Epithelial cell of esophagus (primary cell): ENCODE data around the gene COPS6.

Experiments
- DNase-seq: peaks from one replicate; pipeline ENCODE4 v3.0.0; 2010; ENCODE audit warnings: low read depth
- H3K4me3 ChIP-seq: 2 replicates; pipeline ENCODE4 v1.5.1; 2011; ENCODE audit warnings: mild to moderate bottlenecking, low read length, control low read depth
- TF ChIP-seq, protein P1 (sequence below): IDR thresholded peaks from 2 replicates; pipeline ENCODE4 v1.5.1; 2011; ENCODE audit warnings: low read depth, mild to moderate bottlenecking, low read length, control low read depth, inconsistent platforms; ENCODE audit not compliant: insufficient read depth; ENCODE audit errors: missing control alignments

The COPS6 gene

DNA sequence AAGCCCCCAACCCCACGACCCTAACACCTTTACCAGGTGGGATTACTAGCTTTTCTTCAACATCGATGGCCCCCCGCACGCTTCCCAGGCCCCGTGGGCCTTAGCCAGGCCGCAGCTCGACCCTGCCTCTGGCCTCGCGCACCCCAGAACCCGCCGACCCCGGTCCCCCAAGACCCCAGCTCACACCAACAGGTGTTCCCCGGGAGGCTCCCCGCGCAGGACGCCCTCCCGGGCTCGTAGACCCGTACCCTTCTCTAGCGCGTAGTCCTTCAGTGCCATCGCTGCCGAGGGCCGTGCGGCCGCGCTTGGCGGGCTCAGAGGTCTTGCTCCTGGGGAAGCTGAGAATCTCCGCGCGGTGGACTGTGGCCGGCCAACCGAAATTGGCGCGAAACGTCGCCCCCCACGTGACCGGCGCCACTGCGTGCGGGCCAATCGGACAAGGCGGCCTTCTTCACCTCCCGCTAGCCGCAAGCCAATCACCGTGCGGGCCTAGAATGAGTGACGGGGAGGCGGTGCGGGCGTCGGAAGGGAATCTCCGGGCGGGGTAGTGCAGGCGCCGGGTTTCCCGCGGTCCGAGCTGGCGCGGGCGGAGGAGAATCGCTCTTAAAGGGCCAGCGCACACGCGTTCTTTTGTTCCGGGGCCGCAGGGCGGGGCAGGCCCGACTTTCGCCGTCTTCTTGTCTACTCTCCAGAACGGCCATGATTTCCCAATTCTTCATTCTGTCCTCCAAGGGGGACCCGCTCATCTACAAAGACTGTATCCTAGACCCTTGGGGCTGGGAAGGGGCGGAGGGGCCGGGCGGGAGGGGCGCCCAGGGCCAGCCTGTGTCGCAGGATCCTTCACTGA lies 12.5 kb downstream of the COPS6 start, which contains the start of the genes AP4M1 and MCM7:
TSS of gene AP4M1 (plus strand) at position 628 of the 847 bp plus-strand sequence. CDS start at position 700, 72 bp downstream.
TSS of gene MCM7 (minus strand) at position 382 of the 847 bp plus-strand sequence. CDS start at position 279, 103 bp downstream.
- peak; percentile 100 for DNase-seq
- H3K4me3 ChIP-seq = peak within 1 kb of the TSS; percentile 90
- TF ChIP-seq, protein P1, sequence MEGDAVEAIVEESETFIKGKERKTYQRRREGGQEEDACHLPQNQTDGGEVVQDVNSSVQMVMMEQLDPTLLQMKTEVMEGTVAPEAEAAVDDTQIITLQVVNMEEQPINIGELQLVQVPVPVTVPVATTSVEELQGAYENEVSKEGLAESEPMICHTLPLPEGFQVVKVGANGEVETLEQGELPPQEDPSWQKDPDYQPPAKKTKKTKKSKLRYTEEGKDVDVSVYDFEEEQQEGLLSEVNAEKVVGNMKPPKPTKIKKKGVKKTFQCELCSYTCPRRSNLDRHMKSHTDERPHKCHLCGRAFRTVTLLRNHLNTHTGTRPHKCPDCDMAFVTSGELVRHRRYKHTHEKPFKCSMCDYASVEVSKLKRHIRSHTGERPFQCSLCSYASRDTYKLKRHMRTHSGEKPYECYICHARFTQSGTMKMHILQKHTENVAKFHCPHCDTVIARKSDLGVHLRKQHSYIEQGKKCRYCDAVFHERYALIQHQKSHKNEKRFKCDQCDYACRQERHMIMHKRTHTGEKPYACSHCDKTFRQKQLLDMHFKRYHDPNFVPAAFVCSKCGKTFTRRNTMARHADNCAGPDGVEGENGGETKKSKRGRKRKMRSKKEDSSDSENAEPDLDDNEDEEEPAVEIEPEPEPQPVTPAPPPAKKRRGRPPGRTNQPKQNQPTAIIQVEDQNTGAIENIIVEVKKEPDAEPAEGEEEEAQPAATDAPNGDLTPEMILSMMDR = no peak

GRCh38 chr7:100102950-100103840 lies 14.4 kb downstream of the COPS6 start:
- no peak for DNase-seq
- TF ChIP-seq, protein P1 = no peak
- no peak overlapping the region for H3K4me3 ChIP-seq

GRCh38 chr7:100105534-100105933 lies 16.8 kb downstream of the COPS6 start:
- no peak overlapping the region for H3K4me3 ChIP-seq
- no peak for DNase-seq
- TF ChIP-seq, protein P1 = no peak

- DNase-seq = no peak
- TF ChIP-seq, protein P1 = no peak
- no peak overlapping the region for H3K4me3 ChIP-seq
These were observed 17.9 kb downstream of the COPS6 start for GRCh38 chr7:100106633-100107032.

- DNase-seq = no peak
- H3K4me3 ChIP-seq = no peak overlapping the region
- TF ChIP-seq, protein P1 = no peak
These were observed 18.5 kb downstream of the COPS6 start for GRCh38 chr7:100107125-100107737.

DNA sequence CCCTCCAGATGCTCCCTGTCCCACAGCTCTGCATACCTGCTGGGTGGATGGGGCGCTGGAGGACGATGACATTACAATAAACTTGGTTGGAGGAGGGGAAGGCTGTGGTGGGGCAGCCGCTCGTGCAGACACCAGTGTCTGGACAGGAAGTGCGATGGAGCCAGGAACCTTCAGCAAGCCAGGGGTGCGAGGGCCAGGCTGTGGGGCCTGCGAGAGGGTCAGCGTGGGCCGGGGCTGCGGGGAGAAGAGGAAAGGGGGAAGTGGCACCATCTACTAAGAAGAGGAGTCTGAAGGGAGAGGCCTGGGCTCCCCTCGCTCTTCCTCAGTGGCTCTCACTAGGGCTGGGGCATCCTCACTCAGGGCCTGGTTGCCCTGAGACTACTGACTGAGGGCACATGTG lies 19.1 kb downstream of the COPS6 start:
- TF ChIP-seq, protein P1 = no peak
- H3K4me3 ChIP-seq = no peak overlapping the region
- DNase-seq = no peak
